WERI-Rb-1 (cell line): Measurements from ENCODE around the gene SLC9A6.
A peak's percentile ranks its signal among the peaks of the same experiment; 100 is the strongest.

Experiments used
- DNase-seq: peaks from one replicate; pipeline ENCODE4 v3.0.0-alpha.2; 2020
- H3K27ac ChIP-seq: fragments of 250-450 bp; sonication (Bioruptor Pico); 2 replicates; pipeline ENCODE4 v1.5.1; 2020; ENCODE audit warnings: mild to moderate bottlenecking, moderate library complexity
- H3K27me3 ChIP-seq: fragments of 250-450 bp; sonication (Bioruptor Pico); 2 replicates; pipeline ENCODE4 v1.5.1; 2021; ENCODE audit warnings: mild to moderate bottlenecking, low read depth, moderate library complexity; ENCODE audit not compliant: insufficient read depth, severe bottlenecking
- H3K36me3 ChIP-seq: fragments of 250-450 bp; sonication (Bioruptor Pico); 2 replicates; pipeline ENCODE4 v1.5.1; 2020; ENCODE audit warnings: mild to moderate bottlenecking, moderate library complexity
- H3K4me3 ChIP-seq: 2 replicates; pipeline ENCODE4 v1.5.1; 2011; ENCODE audit warnings: low read depth, mild to moderate bottlenecking, control low read depth, low read length
- H3K9me3 ChIP-seq: fragments of 250-450 bp; sonication (Bioruptor Pico); 2 replicates; pipeline ENCODE4 v1.5.1; 2021; ENCODE audit warnings: mild to moderate bottlenecking, moderate library complexity; ENCODE audit not compliant: severe bottlenecking
- CTCF ChIP-seq: IDR thresholded peaks from 2 replicates; pipeline ENCODE4 v1.5.1; 2011; ENCODE audit warnings: low read depth, mild to moderate bottlenecking, control low read depth, inconsistent platforms, low read length

Gene SLC9A6

GRCh38 chrX:135974279-135974856 is 10.9 kb upstream of the SLC9A6 start:
- Histone ChIP-seq H3K27me3 (peaks cover 3% of the 10 kb centered on the region), H3K9me3 (no peaks in the 10 kb centered on the region), H3K36me3 (0 out of 2 replicates have a peak, but pooled peaks cover 3% of the 10 kb centered on the region), H3K27ac (no peak overlapping the region), H3K4me3 (no peak overlapping the region)
- DNase-seq, result peak; percentile 70
- TF ChIP-seq CTCF, result no peak

- Histone ChIP-seq H3K27ac (no peak overlapping the region), H3K4me3 (no peak overlapping the region), H3K9me3 (no peaks in the 10 kb centered on the region), H3K36me3 (no peaks in the 10 kb centered on the region), H3K27me3 (peaks cover 3% of the 10 kb centered on the region)
- DNase-seq, result no peak
- TF ChIP-seq CTCF, result no peak
Measured at GRCh38 chrX:135975421-135975820, 9.8 kb upstream of the SLC9A6 start.

- DNase-seq, result no peak
- Histone ChIP-seq H3K4me3 (no peak overlapping the region), H3K27ac (no peak overlapping the region)
Measured at GRCh38 chrX:135977611-135978010, 7.6 kb upstream of the SLC9A6 start.

GRCh38 chrX:135981010-135981409 is 4.2 kb upstream of the SLC9A6 start:
- H3K27me3 ChIP-seq, result no peaks in the 10 kb centered on the region
- H3K4me3 ChIP-seq, result no peak overlapping the region
- no peaks in the 10 kb centered on the region for H3K9me3 ChIP-seq
- no peaks in the 10 kb centered on the region for H3K36me3 ChIP-seq
- H3K27ac ChIP-seq, result no peak overlapping the region
- TF ChIP-seq CTCF, result no peak
- DNase-seq, result no peak

More at GRCh38 chrX:135977611-135978010, 7.6 kb upstream of the SLC9A6 start:
- H3K36me3 ChIP-seq, result no peaks in the 10 kb centered on the region
- H3K27me3 ChIP-seq, result peaks cover 3% of the 10 kb centered on the region
- no peaks in the 10 kb centered on the region for H3K9me3 ChIP-seq
- no peak for TF ChIP-seq CTCF

GRCh38 chrX:135981668-135982067 is 3.6 kb upstream of the SLC9A6 start:
- no peak for TF ChIP-seq CTCF
- Histone ChIP-seq H3K27ac (no peak overlapping the region), H3K9me3 (no peaks in the 10 kb centered on the region)

GRCh38 chrX:135982860-135983259 is 2.4 kb upstream of the SLC9A6 start:
- Histone ChIP-seq H3K9me3 (no peaks in the 10 kb centered on the region), H3K27me3 (no peaks in the 10 kb centered on the region), H3K27ac (no peak overlapping the region), H3K4me3 (no peak overlapping the region), H3K36me3 (no peaks in the 10 kb centered on the region)
- no peak for TF ChIP-seq CTCF
- DNase-seq, result no peak

More at GRCh38 chrX:135981668-135982067, 3.6 kb upstream of the SLC9A6 start:
- Histone ChIP-seq H3K27me3 (no peaks in the 10 kb centered on the region), H3K4me3 (no peak overlapping the region), H3K36me3 (no peaks in the 10 kb centered on the region)
- DNase-seq, result no peak
